AG04450 (cell line): ENCODE data around the gene CRKL. TPM values are rescaled to one million over a fixed set of nuclear protein-coding genes. Genes with fewer than 3 reads are reported as not detected.

Experiments used
- CTCF ChIA-PET: fragments of 300-600, 350-600 bp; formaldehyde crosslinking; extraction: SDS; loops from one replicate; lab custom pipeline; 2022; ENCODE audit warnings: antibody characterized with exemption, inconsistent platforms; lab: Charles Lee
- POLR2A ChIA-PET: fragments of 350-600 bp; formaldehyde crosslinking; extraction: SDS; loops from one replicate; lab custom pipeline; 2021; ENCODE audit warnings: antibody characterized with exemption, inconsistent platforms; lab: Yijun Ruan, JAX
- DNase-seq: peaks from one replicate; pipeline ENCODE4 v3.0.0-alpha.2; 2011; ENCODE audit warnings: low read depth, low spot score
- H3K27ac ChIP-seq: one replicate; pipeline ENCODE4 v1.5.1; 2012; ENCODE audit warnings: low read depth, low read length, control low read depth
- H3K27me3 ChIP-seq: one replicate; pipeline ENCODE4 v1.6.0; 2012; ENCODE audit warnings: low read length; ENCODE audit not compliant: control insufficient read depth, insufficient read depth
- H3K4me3 ChIP-seq: 2 replicates; pipeline ENCODE4 v1.5.1; 2011; ENCODE audit warnings: mild to moderate bottlenecking, low read depth, low read length, control low read depth
- H3K9me3 ChIP-seq: 2 replicates; pipeline ENCODE4 v1.5.1; 2012; ENCODE audit warnings: low read length; ENCODE audit not compliant: control insufficient read depth, insufficient read depth
- CTCF ChIP-seq: IDR thresholded peaks from 2 replicates; pipeline ENCODE4 v1.5.1; 2011; ENCODE audit warnings: low read depth, low read length, control low read depth, inconsistent platforms
- polyA plus RNA-seq: library from polyadenylated mRNA; depleted of rRNA; stranded (reverse); fragments of >200 nt; gene quantifications from 2 replicates; pipeline ENCODE4 v1.2.3, GENCODE V29; 2011

CRKL gene
- polyA plus RNA-seq, 1 experiment = 24.1 TPM

- no peaks in the 10 kb centered on the region for H3K27me3 ChIP-seq
- no peak overlapping the region for H3K4me3 ChIP-seq
- POLR2A ChIA-PET = interaction anchor here (0.6 kb wide), 1 partner anchor 21 kb away, joined by 3 read pairs; no protein-coding TSS in a partner anchor
- CTCF ChIA-PET = no interaction called here
- H3K27ac ChIP-seq = no peak overlapping the region
- no peaks in the 10 kb centered on the region for H3K9me3 ChIP-seq
- DNase-seq = no peak
- TF ChIP-seq CTCF = no peak
Observed at GRCh38 chr22:20949698-20950183, 32.5 kb downstream of the CRKL start.

GRCh38 chr22:20951151-20951931 is 34.1 kb downstream of the CRKL start:
- TF ChIP-seq CTCF = no peak
- Histone ChIP-seq H3K4me3 (no peak overlapping the region), H3K27ac (no peak overlapping the region), H3K9me3 (no peaks in the 10 kb centered on the region), H3K27me3 (no peaks in the 10 kb centered on the region)
- POLR2A ChIA-PET = no interaction called here
- CTCF ChIA-PET = interaction anchor here (0.7 to 1.4 kb wide), 3 partner anchors 34 to 65 kb away, joined by 3 to 5 read pairs (median 3); no protein-coding TSS in a partner anchor
- DNase-seq = no peak

GRCh38 chr22:20951932-20952380 is 34.7 kb downstream of the CRKL start:
- no peak overlapping the region for H3K27ac ChIP-seq
- H3K27me3 ChIP-seq = no peaks in the 10 kb centered on the region
- ChIA-PET POLR2A (no interaction called here), CTCF (no interaction called here)
- no peak overlapping the region for H3K4me3 ChIP-seq
- H3K9me3 ChIP-seq = no peaks in the 10 kb centered on the region
- no peak for TF ChIP-seq CTCF
- DNase-seq = no peak

- DNase-seq = no peak
Observed at GRCh38 chr22:20952544-20953341, 35.5 kb downstream of the CRKL start.

More at GRCh38 chr22:20952544-20953341, 35.5 kb downstream of the CRKL start:
- Histone ChIP-seq H3K27me3 (no peaks in the 10 kb centered on the region), H3K4me3 (no peak overlapping the region), H3K9me3 (no peaks in the 10 kb centered on the region), H3K27ac (no peak overlapping the region)
- no peak for TF ChIP-seq CTCF
- CTCF ChIA-PET = interaction anchor here (0.8 to 1.5 kb wide), 2 partner anchors 9 to 67 kb away, joined by 5 read pairs; no protein-coding TSS in a partner anchor
- POLR2A ChIA-PET = no interaction called here
